ENCODE results near the gene MAP4K3. TPM values are rescaled to one million over a fixed set of nuclear protein-coding genes. Genes with fewer than 3 reads are reported as not detected.

Gene MAP4K3
- total and polyA plus RNA-seq, 9 of the 15 experiments (the other 6 are each of a cell fraction or from before 2014, with no cell fraction given), result 3.1 to 30.0 (median 16.9) TPM

- Histone ChIP-seq H2AFZ (ENCODE audit: low read depth, low read length) (peak overlapping the region; percentile 89), H3K27ac (ENCODE audit: extremely low read depth, low read depth, low read length) (peak overlapping the region; percentile 89), H3K4me3 (peak overlapping the region; percentile 81), H3K79me2 (ENCODE audit: control insufficient read depth, insufficient read depth, low read length) (peaks cover 82% of the 10 kb centered on the region), H3K9me1 (ENCODE audit: control insufficient read depth, insufficient read depth, low read length) (no peaks in the 10 kb centered on the region), H3K4me2 (ENCODE audit: insufficient read depth, low read length) (peak overlapping the region; percentile 99), H3K9ac (ENCODE audit: insufficient read depth in 1 of 2, low read depth in 2 of 2, low read length in 2 of 2) (peak overlapping the region; percentile 84 to 96), H4K20me1 (replicated peaks; ENCODE audit: control insufficient read depth, insufficient read depth, low read length) (0 out of 2 replicates have a peak, but pooled peaks cover 7% of the 10 kb centered on the region), H3K27me3 (ENCODE audit: control insufficient read depth in 2 of 2, insufficient read depth in 2 of 2, low read length in 2 of 2) (no peaks in the 10 kb centered on the region), H3K36me3 (ENCODE audit: control insufficient read depth, insufficient read depth, low read length) (peaks cover 5% of the 10 kb centered on the region; the same call in 1 of the 3 replicates), H3K9me3 (replicated peaks; ENCODE audit: control insufficient read depth, insufficient read depth, low read depth, low read length) (no peaks in the 10 kb centered on the region), H3K4me1 (replicated peaks in 1 of 2; ENCODE audit: control insufficient read depth in 2 of 2, insufficient read depth in 2 of 2, low read length in 2 of 2) (peaks cover 33 to 46% of the 10 kb centered on the region in 2 experiments)
- ATAC-seq, result no peak
- CTCF ChIA-PET (ENCODE audit: low intra/inter-chr PET ratio), result interaction anchor here (0.6 kb wide), 1 partner anchor 512 kb away, joined by 6 read pairs; no protein-coding TSS in a partner anchor
- POLR2A ChIA-PET, result interaction anchor here (0.6 to 0.7 kb wide), 4 partner anchors 14 to 684 kb away, joined by 3 to 5 read pairs (median 4); no protein-coding TSS in a partner anchor
- in situ Hi-C loops (cut with MboI), result no loop called here
- intact Hi-C loops (cut with micrococcal nuclease), result loop anchor here (2.0 to 10.0 kb wide), 5 partner anchors 56 to 311 kb away; partner anchors contain the start of gene SOS1
- under 1% methylated on average over 17 of the region's 17 CpGs for WGBS (ENCODE audit: insufficient coverage, low coverage, missing lambda C conversion rate)
- TSS peak; percentile 35 for BruUV-seq (replicated peaks)
- peak in 1 of 4 experiments; percentile 13 for DNase-seq (ENCODE audit: extremely low read depth in 1 of 4, low spot score in 3 of 4)
- FAIRE-seq, result no peak
- TF ChIP-seq ZFP91 (CRISPR knock-in tag; IDR thresholded peaks at IDR 0.05), result no peak
- no peak for TF ChIP-seq NFIC (IDR thresholded peaks at IDR 0.05)
- no peak for TF ChIP-seq U2AF1 (optimal IDR thresholded peaks at IDR 0.05; ENCODE audit: low read depth, low read length)
- no peak for TF ChIP-seq ZNF778 (CRISPR knock-in tag; IDR thresholded peaks at IDR 0.05)
- no peak for TF ChIP-seq ZNF124 (CRISPR knock-in tag; IDR thresholded peaks at IDR 0.05)
- no peak for TF ChIP-seq ZNF24 (IDR thresholded peaks at IDR 0.05)
- no peak for TF ChIP-seq PBX2 (CRISPR knock-in tag; IDR thresholded peaks at IDR 0.05; ENCODE audit: low read depth)
- TF ChIP-seq PBX2 (tag; conservative IDR thresholded peaks at IDR 0.05; ENCODE audit: low read depth), result peak; percentile 43; the same call in 1 of the 2 replicates
- 0 out of 2 replicates have a peak, but pooled peaks have one; percentile 34 for TF ChIP-seq ZFX (CRISPR knock-in tag; IDR thresholded peaks at IDR 0.05)
- TF ChIP-seq ATF2 (CRISPR knock-in tag; IDR thresholded peaks at IDR 0.05), result no peak
- no peak for TF ChIP-seq NR2F6 (CRISPR knock-in tag; IDR thresholded peaks at IDR 0.05)
- TF ChIP-seq NR3C1 (CRISPR knock-in tag; IDR thresholded peaks at IDR 0.05), result no peak
- 0 out of 2 replicates have a peak, but pooled peaks have one; percentile 14 for TF ChIP-seq GTF2E2 (tag; IDR thresholded peaks at IDR 0.05)
- TF ChIP-seq HMBOX1 (IDR thresholded peaks at IDR 0.05), result peak; percentile 52; the same call in 1 of the 2 replicates
Observed at GRCh38 chr2:39435741-39436591, 1.1 kb downstream of the MAP4K3 start.
